Panc1 (cell line): ENCODE data around the gene TMEM109. TPM values are rescaled to one million over a fixed set of nuclear protein-coding genes. Genes with fewer than 3 reads are reported as not detected.

ENCODE experiments used
- ATAC-seq: fragments of 200-7000 bp; cut with Tn5 transposase; 2 replicates; pipeline ENCODE4 v1.9.1; 2020; ENCODE audit warnings: mild to moderate bottlenecking, moderate library complexity
- BruUV-seq: library from RNA; stranded (reverse); fragments of 400-500 nt; replicated peaks from 2 replicates; lab custom pipeline; 2021; lab: Mats Ljungman, UMichigan
- CTCF ChIA-PET: fragments of 300-600 bp; sonication (Branson Sonifier 250); formaldehyde crosslinking; loops from one replicate; lab custom pipeline; 2022; ENCODE audit warnings: antibody characterized with exemption; lab: Charles Lee
- POLR2A ChIA-PET: fragments of 300-600 bp; sonication (Branson Sonifier 250); formaldehyde crosslinking; loops from one replicate; lab custom pipeline; 2022; ENCODE audit warnings: antibody characterized with exemption; lab: Charles Lee
- DNase-seq: peaks from one replicate; pipeline ENCODE4 v3.0.0-alpha.2; 2010; ENCODE audit warnings: low read depth, low spot score
- H3K27ac ChIP-seq: 2 replicates; pipeline ENCODE4 v1.5.1; 2011; ENCODE audit warnings: mild to moderate bottlenecking, low read length, inconsistent platforms
- H3K27me3 ChIP-seq: fragments of 200-500 bp; sonication (Bioruptor generic); 2 replicates; pipeline ENCODE4 v1.6.0; 2014; ENCODE audit warnings: low read length, inconsistent platforms; ENCODE audit not compliant: control insufficient read depth, insufficient read depth
- H3K36me3 ChIP-seq: fragments of 200-500 bp; sonication (Bioruptor generic); 2 replicates; pipeline ENCODE4 v1.5.1; 2014; ENCODE audit warnings: inconsistent platforms, mild to moderate bottlenecking, low read length, moderate library complexity; ENCODE audit not compliant: control insufficient read depth, insufficient read depth
- H3K4me1 ChIP-seq: 2 replicates; pipeline ENCODE4 v1.5.1; 2011; ENCODE audit warnings: inconsistent platforms, mild to moderate bottlenecking, low read length, moderate library complexity; ENCODE audit not compliant: control insufficient read depth, insufficient read depth
- H3K4me3 ChIP-seq, 2 experiments: 2 replicates each; pipeline ENCODE4 v1.5.1; 2011 to 2012; ENCODE audit warnings: low read depth in 2 of 2, low read length in 2 of 2, mild to moderate bottlenecking in 2 of 2, inconsistent platforms in 1 of 2, moderate library complexity in 1 of 2
- H3K9me3 ChIP-seq: fragments of 200-500 bp; sonication (Bioruptor generic); 2 replicates; pipeline ENCODE4 v1.5.1; 2014; ENCODE audit warnings: low read depth, mild to moderate bottlenecking, inconsistent platforms, low read length, moderate library complexity; ENCODE audit not compliant: control insufficient read depth, insufficient read depth
- CTCF ChIP-seq: fragments of 450-650 bp; IDR thresholded peaks from 2 replicates; pipeline ENCODE4 v1.5.1; 2017; ENCODE audit warnings: mild to moderate bottlenecking
- POLR2AphosphoS5 ChIP-seq: IDR thresholded peaks from 2 replicates; pipeline ENCODE4 v1.6.1; 2012; ENCODE audit warnings: mild to moderate bottlenecking, low read depth, low read length, moderate library complexity
- SIN3A ChIP-seq: IDR thresholded peaks from 2 replicates; pipeline ENCODE4 v1.6.1; 2012; ENCODE audit warnings: low read depth, mild to moderate bottlenecking, low read length, moderate library complexity, borderline replicate concordance; ENCODE audit not compliant: insufficient read depth
- TCF7L2 ChIP-seq: IDR thresholded peaks from 2 replicates; pipeline ENCODE4 v1.6.1; 2011; ENCODE audit warnings: mild to moderate bottlenecking, low read depth, low read length, inconsistent platforms
- in situ Hi-C: cut with HindIII; loops from 2 replicates; pipeline ENCODE4 v1.10.0; 2016; ENCODE audit warnings: low sequenced_read_pairs, low pct_unique_long_range_greater_than_20kb
- intact Hi-C: fragments of 100-400 bp; cut with micrococcal nuclease; formaldehyde crosslinking; loops from one replicate; pipeline ENCODE4 v1.10.0; 2022; ENCODE audit not compliant: unreplicated experiment
- total RNA-seq: library from RNA; stranded (reverse); gene quantifications from one replicate; pipeline ENCODE4 v1.2.1, GENCODE V29; 2021; ENCODE audit not compliant: unreplicated experiment
- TF ChIP-seq, protein P1 (sequence below), 2 experiments: IDR thresholded peaks; 2 replicates each; pipeline ENCODE4 v1.6.1; 2011 to 2012; ENCODE audit warnings: low read depth in 2 of 2, control low read depth in 1 of 2, low read length in 1 of 2, mild to moderate bottlenecking in 1 of 2, moderate library complexity in 1 of 2; ENCODE audit not compliant: insufficient read depth in 1 of 2

TMEM109 gene
- total RNA-seq, 1 experiment from 2014 or later = 91.8 TPM

GRCh38 chr11:60923326-60923725 is 9.4 kb downstream of the TMEM109 start:
- POLR2A ChIA-PET = no interaction called here
- H3K27ac ChIP-seq = no peak overlapping the region
- BruUV-seq = no TSS peak
- H3K4me1 ChIP-seq = peaks cover 18% of the 10 kb centered on the region
- CTCF ChIA-PET = interaction anchor here (0.5 kb wide), 1 partner anchor 91 kb away, joined by 5 read pairs; no protein-coding TSS in a partner anchor
- intact Hi-C loops (no loop called here), in situ Hi-C loops (no loop called here)
- H3K36me3 ChIP-seq = no peaks in the 10 kb centered on the region; the same call in none of the 2 replicates
- no peak overlapping the region for H3K4me3 ChIP-seq
- H3K27me3 ChIP-seq = no peaks in the 10 kb centered on the region
- DNase-seq (no peak), ATAC-seq (no peak)
- H3K9me3 ChIP-seq = no peaks in the 10 kb centered on the region
- TF ChIP-seq TCF7L2 (no peak), SIN3A (no peak), POLR2AphosphoS5 (no peak), CTCF (no peak)
- TF ChIP-seq, protein P1, sequence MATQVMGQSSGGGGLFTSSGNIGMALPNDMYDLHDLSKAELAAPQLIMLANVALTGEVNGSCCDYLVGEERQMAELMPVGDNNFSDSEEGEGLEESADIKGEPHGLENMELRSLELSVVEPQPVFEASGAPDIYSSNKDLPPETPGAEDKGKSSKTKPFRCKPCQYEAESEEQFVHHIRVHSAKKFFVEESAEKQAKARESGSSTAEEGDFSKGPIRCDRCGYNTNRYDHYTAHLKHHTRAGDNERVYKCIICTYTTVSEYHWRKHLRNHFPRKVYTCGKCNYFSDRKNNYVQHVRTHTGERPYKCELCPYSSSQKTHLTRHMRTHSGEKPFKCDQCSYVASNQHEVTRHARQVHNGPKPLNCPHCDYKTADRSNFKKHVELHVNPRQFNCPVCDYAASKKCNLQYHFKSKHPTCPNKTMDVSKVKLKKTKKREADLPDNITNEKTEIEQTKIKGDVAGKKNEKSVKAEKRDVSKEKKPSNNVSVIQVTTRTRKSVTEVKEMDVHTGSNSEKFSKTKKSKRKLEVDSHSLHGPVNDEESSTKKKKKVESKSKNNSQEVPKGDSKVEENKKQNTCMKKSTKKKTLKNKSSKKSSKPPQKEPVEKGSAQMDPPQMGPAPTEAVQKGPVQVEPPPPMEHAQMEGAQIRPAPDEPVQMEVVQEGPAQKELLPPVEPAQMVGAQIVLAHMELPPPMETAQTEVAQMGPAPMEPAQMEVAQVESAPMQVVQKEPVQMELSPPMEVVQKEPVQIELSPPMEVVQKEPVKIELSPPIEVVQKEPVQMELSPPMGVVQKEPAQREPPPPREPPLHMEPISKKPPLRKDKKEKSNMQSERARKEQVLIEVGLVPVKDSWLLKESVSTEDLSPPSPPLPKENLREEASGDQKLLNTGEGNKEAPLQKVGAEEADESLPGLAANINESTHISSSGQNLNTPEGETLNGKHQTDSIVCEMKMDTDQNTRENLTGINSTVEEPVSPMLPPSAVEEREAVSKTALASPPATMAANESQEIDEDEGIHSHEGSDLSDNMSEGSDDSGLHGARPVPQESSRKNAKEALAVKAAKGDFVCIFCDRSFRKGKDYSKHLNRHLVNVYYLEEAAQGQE (IDR thresholded peaks at IDR 0.05; ENCODE audit: insufficient read depth in 1 of 2, low read depth in 2 of 2, low read length in 1 of 2) = no peak

- Histone ChIP-seq H3K27me3 (no peaks in the 10 kb centered on the region), H3K4me3 (peak overlapping the region; percentile 50 to 75), H3K27ac (peak overlapping the region; percentile 66), H3K4me1 (peaks cover 18% of the 10 kb centered on the region), H3K36me3 (no peaks in the 10 kb centered on the region; the same call in none of the 2 replicates), H3K9me3 (no peaks in the 10 kb centered on the region)
- DNase-seq = no peak
- ChIA-PET POLR2A (no interaction called here), CTCF (interaction anchor here (0.5 kb wide), 1 partner anchor 91 kb away, joined by 5 read pairs; no protein-coding TSS in a partner anchor)
- TF ChIP-seq, protein P1 (IDR thresholded peaks at IDR 0.05; ENCODE audit: insufficient read depth in 1 of 2, low read depth in 2 of 2, low read length in 1 of 2) = no peak
- no peak for TF ChIP-seq POLR2AphosphoS5
- no peak for TF ChIP-seq SIN3A
- no peak for TF ChIP-seq TCF7L2
- TF ChIP-seq CTCF = no peak
- no TSS peak for BruUV-seq
- intact Hi-C loops = no loop called here
- peak; percentile 35 for ATAC-seq
- in situ Hi-C loops = no loop called here
Measured at GRCh38 chr11:60923800-60924109, 9.8 kb downstream of the TMEM109 start.
